Fibroblast of mammary gland (primary cell): ENCODE measurements around the gene CLCNKA.

Experiments
- DNase-seq: peaks from one replicate; pipeline ENCODE4 v3.0.0-alpha.2; 2010; ENCODE audit warnings: low read depth
- H3K4me3 ChIP-seq: 2 replicates; pipeline ENCODE4 v1.5.1; 2011; ENCODE audit warnings: low read depth, mild to moderate bottlenecking, low read length, moderate library complexity; ENCODE audit not compliant: control insufficient read depth
- TF ChIP-seq, protein P1 (sequence below): conservative IDR thresholded peaks from 2 replicates; pipeline ENCODE4 v1.5.1; 2011; ENCODE audit warnings: low read depth, low read length, inconsistent platforms; ENCODE audit not compliant: control insufficient read depth, insufficient read depth

Gene CLCNKA

GRCh38 chr1:15981679-15982078 lies 40.2 kb upstream of the CLCNKA start:
- H3K4me3 ChIP-seq, result no peak overlapping the region
- TF ChIP-seq, protein P1, sequence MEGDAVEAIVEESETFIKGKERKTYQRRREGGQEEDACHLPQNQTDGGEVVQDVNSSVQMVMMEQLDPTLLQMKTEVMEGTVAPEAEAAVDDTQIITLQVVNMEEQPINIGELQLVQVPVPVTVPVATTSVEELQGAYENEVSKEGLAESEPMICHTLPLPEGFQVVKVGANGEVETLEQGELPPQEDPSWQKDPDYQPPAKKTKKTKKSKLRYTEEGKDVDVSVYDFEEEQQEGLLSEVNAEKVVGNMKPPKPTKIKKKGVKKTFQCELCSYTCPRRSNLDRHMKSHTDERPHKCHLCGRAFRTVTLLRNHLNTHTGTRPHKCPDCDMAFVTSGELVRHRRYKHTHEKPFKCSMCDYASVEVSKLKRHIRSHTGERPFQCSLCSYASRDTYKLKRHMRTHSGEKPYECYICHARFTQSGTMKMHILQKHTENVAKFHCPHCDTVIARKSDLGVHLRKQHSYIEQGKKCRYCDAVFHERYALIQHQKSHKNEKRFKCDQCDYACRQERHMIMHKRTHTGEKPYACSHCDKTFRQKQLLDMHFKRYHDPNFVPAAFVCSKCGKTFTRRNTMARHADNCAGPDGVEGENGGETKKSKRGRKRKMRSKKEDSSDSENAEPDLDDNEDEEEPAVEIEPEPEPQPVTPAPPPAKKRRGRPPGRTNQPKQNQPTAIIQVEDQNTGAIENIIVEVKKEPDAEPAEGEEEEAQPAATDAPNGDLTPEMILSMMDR, result no peak
- no peak for DNase-seq

GRCh38 chr1:15983275-15983674 lies 38.6 kb upstream of the CLCNKA start:
- H3K4me3 ChIP-seq, result no peak overlapping the region
- TF ChIP-seq, protein P1, result no peak
- no peak for DNase-seq

DNA sequence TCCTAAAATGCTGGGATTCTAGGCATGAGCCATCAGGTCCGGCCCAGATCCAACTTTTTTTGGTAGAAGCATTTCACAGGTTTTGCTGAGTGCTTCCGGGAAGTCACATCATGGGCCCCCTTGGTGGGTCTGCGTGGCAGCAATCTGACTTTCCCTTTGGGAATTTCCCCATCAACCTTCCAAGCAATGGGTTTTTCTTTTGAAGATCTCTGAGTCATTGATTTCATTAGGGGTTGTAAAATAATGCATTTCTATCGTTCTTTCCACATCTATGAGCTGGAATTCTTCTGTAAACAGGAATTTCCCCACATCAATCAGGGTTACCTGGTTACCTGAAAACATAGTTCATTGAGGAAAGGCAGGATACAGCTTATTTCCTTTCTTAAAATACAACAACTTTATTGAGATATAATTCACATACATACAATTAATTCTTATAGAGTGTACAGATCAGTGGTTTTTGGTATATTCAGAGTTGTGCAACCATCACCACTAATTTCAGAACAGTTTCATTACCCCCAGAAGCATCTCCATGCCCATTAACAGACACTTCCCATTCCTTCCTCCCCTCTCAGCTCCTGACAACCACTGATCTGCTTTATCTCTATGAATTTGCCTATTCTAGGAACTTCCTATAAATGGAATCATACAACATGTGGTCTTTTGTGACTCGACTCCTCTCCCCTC lies 36.1 kb upstream of the CLCNKA start:
- DNase-seq, result no peak
- H3K4me3 ChIP-seq, result no peak overlapping the region
- TF ChIP-seq, protein P1, result no peak

- TF ChIP-seq, protein P1, result no peak
- no peak overlapping the region for H3K4me3 ChIP-seq
- no peak for DNase-seq
These were observed 32.7 kb upstream of the CLCNKA start for GRCh38 chr1:15988856-15989736.

GRCh38 chr1:15989776-15990175 lies 32.1 kb upstream of the CLCNKA start:
- H3K4me3 ChIP-seq, result no peak overlapping the region
- TF ChIP-seq, protein P1, result no peak
- no peak for DNase-seq

DNA sequence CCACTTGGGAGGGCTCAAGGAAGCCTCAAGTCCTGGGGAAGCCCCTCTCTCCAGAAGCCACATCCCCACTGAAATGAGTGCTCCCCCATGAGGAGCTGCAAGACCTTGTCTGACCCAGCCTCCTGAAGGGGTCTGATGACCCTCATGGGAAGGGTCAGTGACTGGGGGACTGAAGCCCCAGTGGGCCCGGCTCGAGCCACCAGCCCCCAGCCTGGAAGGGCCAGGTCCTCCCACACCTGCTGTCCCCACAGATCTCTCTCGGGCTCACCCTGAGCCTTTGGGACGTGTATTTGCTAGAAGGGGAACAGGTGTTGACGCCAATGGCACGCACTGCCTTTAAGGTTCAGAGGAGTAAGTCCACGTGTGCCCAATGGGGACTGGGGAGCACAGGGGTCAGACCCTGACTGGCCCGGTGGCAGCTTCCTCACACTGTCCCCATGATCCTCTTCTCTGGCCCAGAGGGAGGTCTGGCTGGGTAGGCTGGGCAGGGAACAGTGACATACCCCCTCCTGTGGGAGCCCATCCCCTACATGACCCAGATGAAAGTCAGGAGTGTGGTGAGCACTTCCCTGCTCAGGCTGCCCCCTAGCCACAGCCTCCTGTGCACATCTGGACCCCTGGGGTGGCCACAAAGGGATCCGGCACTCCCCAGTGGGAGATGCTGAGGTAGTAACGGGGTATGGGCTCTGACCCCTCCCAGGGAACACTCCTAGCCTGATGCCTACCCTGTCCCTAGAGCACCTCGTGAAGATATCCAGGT lies 30.2 kb upstream of the CLCNKA start:
- H3K4me3 ChIP-seq, result no peak overlapping the region
- DNase-seq, result no peak
- TF ChIP-seq, protein P1, result no peak
